ENCODE results near the gene L3MBTL4. TPM values are rescaled to one million over a fixed set of nuclear protein-coding genes. Genes with fewer than 3 reads are reported as not detected.

Gene L3MBTL4
- total RNA-seq, 1 experiment from 2014 or later, result 1.4 TPM

- H3K36me3 Mint-ChIP-seq, result no peaks in the 10 kb centered on the region
- TF ChIP-seq HMGA2 (CRISPR knock-in tag; IDR thresholded peaks at IDR 0.05) (no peak), ZNF396 (CRISPR knock-in tag; IDR thresholded peaks at IDR 0.05; ENCODE audit: borderline replicate concordance) (no peak), GTF2I (CRISPR knock-in tag; conservative IDR thresholded peaks at IDR 0.05) (no peak)
- no peak overlapping the region for H3K27ac Mint-ChIP-seq
- H3K4me3 Mint-ChIP-seq, result no peak overlapping the region
- no peaks in the 10 kb centered on the region for H3K9me3 Mint-ChIP-seq
- H3K4me1 Mint-ChIP-seq, result peaks cover 27% of the 10 kb centered on the region
- ChIA-PET POLR2A (no interaction called here), CTCF (no interaction called here)
- no peak for DNase-seq (ENCODE audit: low spot score)
- no peaks in the 10 kb centered on the region; the same call in 1 of the 2 replicates for H3K27me3 Mint-ChIP-seq (ENCODE audit: low read depth)
- peak; percentile 54; the same call in 1 of the 2 replicates for ATAC-seq
Measured at GRCh38 chr18:5964996-5965395, 449.7 kb downstream of the L3MBTL4 start.

GRCh38 chr18:5964596-5964995 is 450.1 kb downstream of the L3MBTL4 start:
- H3K27ac Mint-ChIP-seq, result no peak overlapping the region
- no peak overlapping the region for H3K4me3 Mint-ChIP-seq
- ChIA-PET POLR2A (no interaction called here), CTCF (no interaction called here)
- H3K36me3 Mint-ChIP-seq, result no peaks in the 10 kb centered on the region
- no peak for TF ChIP-seq SMAD4 (CRISPR knock-in tag; IDR thresholded peaks at IDR 0.05)
- no peaks in the 10 kb centered on the region for H3K9me3 Mint-ChIP-seq
- H3K4me1 Mint-ChIP-seq, result peaks cover 23% of the 10 kb centered on the region
- no peak for ATAC-seq
- no peak for DNase-seq (ENCODE audit: low spot score)
- no peaks in the 10 kb centered on the region; the same call in 1 of the 2 replicates for H3K27me3 Mint-ChIP-seq (ENCODE audit: low read depth)

GRCh38 chr18:5964108-5964507 is 450.6 kb downstream of the L3MBTL4 start:
- TF ChIP-seq JUN (CRISPR knock-in tag; IDR thresholded peaks at IDR 0.05) (no peak), IRF1 (CRISPR knock-in tag; IDR thresholded peaks at IDR 0.05) (no peak), GTF2I (CRISPR knock-in tag; conservative IDR thresholded peaks at IDR 0.05) (no peak), RELA (CRISPR knock-in tag; IDR thresholded peaks at IDR 0.05; ENCODE audit: borderline replicate concordance) (no peak), SP1 (CRISPR knock-in tag; conservative IDR thresholded peaks at IDR 0.05) (no peak), FOXP1 (CRISPR knock-in tag; IDR thresholded peaks at IDR 0.05; ENCODE audit: borderline replicate concordance) (no peak), ZNF317 (CRISPR knock-in tag; IDR thresholded peaks at IDR 0.05; ENCODE audit: borderline replicate concordance, low read depth) (no peak)
- H3K9me3 Mint-ChIP-seq, result no peaks in the 10 kb centered on the region
- H3K36me3 Mint-ChIP-seq, result no peaks in the 10 kb centered on the region
- POLR2A ChIA-PET, result no interaction called here
- H3K27me3 Mint-ChIP-seq (ENCODE audit: low read depth), result no peaks in the 10 kb centered on the region; the same call in 1 of the 2 replicates
- peaks cover 18% of the 10 kb centered on the region for H3K4me1 Mint-ChIP-seq
- ATAC-seq, result no peak
- H3K27ac Mint-ChIP-seq, result no peak overlapping the region
- no peak for DNase-seq (ENCODE audit: low spot score)
- CTCF ChIA-PET, result no interaction called here
- no peak overlapping the region for H3K4me3 Mint-ChIP-seq

GRCh38 chr18:5963267-5963666 is 451.4 kb downstream of the L3MBTL4 start:
- H3K36me3 Mint-ChIP-seq, result no peaks in the 10 kb centered on the region
- no peaks in the 10 kb centered on the region; the same call in 1 of the 2 replicates for H3K27me3 Mint-ChIP-seq (ENCODE audit: low read depth)
- ATAC-seq (no peak), DNase-seq (ENCODE audit: low spot score) (no peak)
- TF ChIP-seq RELA (CRISPR knock-in tag; IDR thresholded peaks at IDR 0.05; ENCODE audit: borderline replicate concordance) (no peak), ATF2 (CRISPR knock-in tag; IDR thresholded peaks at IDR 0.05; ENCODE audit: borderline replicate concordance, low read depth) (no peak), KAT7 (CRISPR knock-in tag; IDR thresholded peaks at IDR 0.05; ENCODE audit: borderline replicate concordance) (no peak), CBFB (CRISPR knock-in tag; IDR thresholded peaks at IDR 0.05; ENCODE audit: low read depth) (no peak), MAX (CRISPR knock-in tag; IDR thresholded peaks at IDR 0.05) (no peak), ETV6 (CRISPR knock-in tag; IDR thresholded peaks at IDR 0.05) (no peak), ATF6 (CRISPR knock-in tag; IDR thresholded peaks at IDR 0.05) (no peak)
- no peak overlapping the region for H3K4me3 Mint-ChIP-seq
- H3K9me3 Mint-ChIP-seq, result no peaks in the 10 kb centered on the region
- no peak overlapping the region for H3K27ac Mint-ChIP-seq
- H3K4me1 Mint-ChIP-seq, result peaks cover 18% of the 10 kb centered on the region
- ChIA-PET POLR2A (no interaction called here), CTCF (no interaction called here)

Measured in WTC11 (cell line).